GM10248 (cell line): ENCODE results near the gene OR2AT4.

Experiments used
- CTCF ChIA-PET: fragments of 300-600 bp; sonication (Branson Sonifier 250); formaldehyde crosslinking; extraction: SDS; loops from one replicate; lab custom pipeline; 2021; ENCODE audit warnings: antibody characterized with exemption; lab: Yijun Ruan, JAX
- POLR2A ChIA-PET: fragments of 350-650 bp; sonication (Branson Sonifier 250); formaldehyde crosslinking; extraction: SDS; loops from one replicate; lab custom pipeline; 2020; ENCODE audit warnings: antibody characterized with exemption; lab: Yijun Ruan, JAX
- DNase-seq: peaks from one replicate; pipeline ENCODE4 v3.0.0; 2012; ENCODE audit errors: extremely low spot score
- CTCF ChIP-seq: IDR thresholded peaks from 2 replicates; pipeline ENCODE4 v1.5.1; 2012; ENCODE audit warnings: mild to moderate bottlenecking, low read depth; ENCODE audit errors: extremely low read depth, missing control alignments, control extremely low read depth

Gene OR2AT4

DNA sequence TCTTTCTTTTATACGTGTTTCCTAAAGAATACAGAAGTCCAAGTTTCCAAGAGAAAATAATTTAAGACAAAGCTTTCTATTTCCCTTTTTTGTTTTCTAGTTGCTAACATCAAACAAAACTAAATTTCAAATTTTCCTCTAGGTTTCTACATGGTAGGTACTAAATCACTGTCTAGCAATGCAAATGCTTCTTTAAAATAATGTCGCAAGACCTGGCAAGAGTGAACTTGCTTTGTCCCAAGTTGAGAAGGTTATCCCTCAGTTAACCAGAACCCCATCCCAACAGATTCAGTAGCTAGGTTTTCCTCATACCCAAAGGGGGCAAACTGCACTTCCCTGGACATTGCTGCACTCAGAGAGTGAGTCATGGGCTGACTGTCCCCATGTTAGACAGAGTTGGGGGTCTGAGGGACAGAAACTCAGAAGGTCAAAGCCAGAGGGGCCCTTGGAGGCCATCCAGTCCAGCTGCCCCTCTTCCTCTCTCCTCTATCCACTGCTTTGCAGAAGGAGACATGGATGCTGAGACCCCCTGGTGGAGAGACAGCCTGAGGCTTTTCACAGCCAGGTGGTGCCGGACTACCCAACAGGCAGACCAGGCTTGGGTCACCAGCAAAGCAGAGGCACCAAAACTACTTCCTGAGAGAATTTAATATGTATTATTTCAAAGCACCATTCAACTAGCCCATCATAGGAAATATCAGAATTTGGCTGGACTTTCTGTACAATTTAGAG is 23.1 kb downstream of the OR2AT4 start:
- no peak for TF ChIP-seq CTCF
- CTCF ChIA-PET = interaction anchor here (0.9 to 1.5 kb wide), 3 partner anchors 11 to 174 kb away, joined by 3 to 6 read pairs (median 3); no protein-coding TSS in a partner anchor
- POLR2A ChIA-PET = no interaction called here

DNA sequence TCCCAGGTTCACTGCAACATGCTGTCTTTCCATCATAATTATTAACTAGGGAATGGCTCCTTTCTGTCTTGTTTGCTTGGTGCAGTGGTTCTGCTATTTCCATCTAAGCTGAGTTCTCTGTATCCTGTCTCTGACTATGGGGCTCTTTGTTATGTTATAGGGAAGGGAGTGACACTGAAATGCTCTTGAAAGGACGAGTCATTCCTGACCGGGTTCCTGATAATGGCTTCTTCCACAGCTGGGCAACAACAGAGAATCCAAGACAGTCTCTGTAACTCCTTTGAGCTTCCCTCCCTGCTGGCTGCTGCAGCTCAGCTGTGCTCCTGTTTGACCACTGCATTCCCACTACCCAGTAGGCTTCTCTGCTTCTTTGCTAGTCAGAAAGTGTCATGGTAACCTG is 24.1 kb downstream of the OR2AT4 start:
- ChIA-PET POLR2A (no interaction called here), CTCF (interaction anchor here (1.1 kb wide), 1 partner anchor 10 kb away, joined by 6 read pairs; no protein-coding TSS in a partner anchor)
- no peak for DNase-seq
- TF ChIP-seq CTCF = no peak

More for the DNA sequence above, 23.1 kb downstream of the OR2AT4 start:
- DNase-seq = no peak

DNA sequence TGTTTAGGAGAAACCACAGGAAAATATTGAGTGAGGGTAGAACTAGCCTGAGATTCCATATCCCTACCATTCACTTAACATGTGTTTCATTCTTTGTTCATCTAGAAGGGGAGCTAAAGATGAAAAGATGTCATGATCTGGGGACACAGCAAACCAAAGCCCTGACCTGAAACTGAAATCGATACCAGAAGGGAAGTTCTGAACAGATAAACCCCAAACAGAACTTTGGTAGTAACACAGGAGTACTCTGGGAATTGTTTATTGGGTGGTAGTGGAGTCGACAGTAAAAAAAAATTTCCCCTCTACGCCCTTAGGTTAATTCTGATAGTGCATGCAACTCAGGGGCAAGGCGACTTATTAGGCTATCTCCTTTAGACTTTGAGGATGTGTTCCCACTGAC is 27.2 kb downstream of the OR2AT4 start:
- no peak for TF ChIP-seq CTCF
- POLR2A ChIA-PET = no interaction called here
- no peak for DNase-seq
- CTCF ChIA-PET = interaction anchor here (1.7 kb wide), 1 partner anchor 13 kb away, joined by 5 read pairs; no protein-coding TSS in a partner anchor

DNA sequence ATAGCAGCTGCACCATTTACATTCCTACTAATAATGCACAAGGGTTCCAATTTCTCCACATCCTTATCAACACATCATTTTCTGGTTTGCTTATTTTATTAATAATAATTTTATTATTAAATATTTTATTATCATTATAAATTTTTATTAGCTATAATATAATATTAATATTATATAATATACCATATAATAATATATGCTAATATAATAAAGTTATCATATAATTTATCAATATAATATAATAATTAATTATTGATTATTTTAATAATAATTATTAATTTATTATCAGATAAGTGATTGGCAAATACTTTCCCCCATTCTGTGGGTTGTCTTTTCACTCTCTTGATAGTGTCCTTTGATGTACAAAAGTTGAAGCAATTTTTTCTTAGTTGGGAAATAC is 27.7 kb downstream of the OR2AT4 start:
- ChIA-PET POLR2A (no interaction called here), CTCF (interaction anchor here (1.5 to 1.7 kb wide), 2 partner anchors 13 to 38 kb away, joined by 3 to 5 read pairs; no protein-coding TSS in a partner anchor)
- DNase-seq = no peak
- TF ChIP-seq CTCF = no peak

- no peak for DNase-seq
- POLR2A ChIA-PET = no interaction called here
- TF ChIP-seq CTCF = no peak
- CTCF ChIA-PET = interaction anchor here (1.5 to 1.7 kb wide), 2 partner anchors 12 to 37 kb away, joined by 3 to 5 read pairs; no protein-coding TSS in a partner anchor
Observed at GRCh38 chr11:75068559-75068958, 28.1 kb downstream of the OR2AT4 start.

DNA sequence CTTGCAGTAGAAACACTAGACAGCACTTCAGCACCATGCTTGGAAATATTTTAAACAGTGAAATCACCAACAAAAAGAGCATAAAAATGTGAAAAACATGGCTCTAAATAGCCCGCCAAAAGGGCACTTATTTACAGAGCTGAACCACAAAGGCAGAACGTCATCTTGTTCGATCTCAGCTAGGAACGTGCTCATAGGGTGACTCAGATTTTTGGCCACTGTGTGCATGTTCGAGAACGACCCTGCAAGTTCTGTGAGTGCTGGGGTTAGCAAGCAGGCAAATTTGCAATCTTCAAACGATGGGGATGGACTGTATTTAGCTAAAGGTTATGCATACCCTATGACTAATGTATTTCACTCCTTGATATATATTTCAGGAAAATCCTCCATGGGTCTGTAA is 30.6 kb downstream of the OR2AT4 start:
- no peak for TF ChIP-seq CTCF
- CTCF ChIA-PET = interaction anchor here (1.0 to 2.7 kb wide), 5 partner anchors 9 to 77 kb away, joined by 3 to 10 read pairs (median 3); no protein-coding TSS in a partner anchor
- no peak for DNase-seq
- POLR2A ChIA-PET = no interaction called here
